PFSK-1 (cell line): ENCODE data around the gene OPCML.

Source experiments
- FOXP2 ChIP-seq: optimal IDR thresholded peaks from 2 replicates; pipeline ENCODE3; 2011; ENCODE audit warnings: borderline replicate concordance, control low read depth, inconsistent platforms; ENCODE audit not compliant: insufficient read depth; ENCODE audit errors: extremely low read length, extremely low read depth
- POLR2AphosphoS5 ChIP-seq: IDR thresholded peaks from 2 replicates; pipeline ENCODE4 v1.6.1; 2012; ENCODE audit warnings: low read depth, mild to moderate bottlenecking, control low read depth, low read length, moderate library complexity
- SIN3A ChIP-seq: IDR thresholded peaks from 2 replicates; pipeline ENCODE4 v1.6.1; 2012; ENCODE audit warnings: mild to moderate bottlenecking, low read length, moderate library complexity, borderline replicate concordance; ENCODE audit not compliant: insufficient read depth
- TAF1 ChIP-seq: IDR thresholded peaks from 2 replicates; pipeline ENCODE4 v1.6.1; 2012; ENCODE audit warnings: low read length, control low read depth, borderline replicate concordance; ENCODE audit not compliant: insufficient read depth
- TF ChIP-seq, protein P1 (sequence below), 2 experiments: IDR thresholded peaks; 2 replicates each; pipeline versions ENCODE4 v1.6.1 to v1.8.0; 2011 to 2012; ENCODE audit warnings: low read depth in 2 of 2, low read length in 2 of 2, control low read depth in 1 of 2, inconsistent platforms in 1 of 2, mild to moderate bottlenecking in 1 of 2, moderate library complexity in 1 of 2; ENCODE audit not compliant: insufficient read depth in 1 of 2

OPCML gene

DNA sequence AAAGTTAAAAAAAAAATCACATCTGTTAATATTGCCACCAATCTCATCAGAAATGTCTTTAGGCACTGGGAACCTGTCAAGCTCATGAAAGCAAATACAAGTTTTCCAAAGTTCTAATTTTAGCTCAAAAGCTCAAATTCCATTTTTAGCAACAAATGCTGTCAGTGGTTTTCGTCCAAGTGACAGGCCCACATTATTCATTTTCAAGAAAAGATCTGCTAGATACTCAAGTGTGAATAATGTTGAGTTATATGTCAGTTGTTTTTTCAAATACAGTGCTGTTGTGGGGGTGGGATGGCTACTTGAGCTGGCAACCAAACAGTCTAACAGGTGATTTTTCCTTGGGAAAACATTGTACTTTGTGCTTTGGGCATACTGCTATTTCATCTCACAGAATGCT is 1072.6 kb downstream of the OPCML start:
- TF ChIP-seq, protein P1, sequence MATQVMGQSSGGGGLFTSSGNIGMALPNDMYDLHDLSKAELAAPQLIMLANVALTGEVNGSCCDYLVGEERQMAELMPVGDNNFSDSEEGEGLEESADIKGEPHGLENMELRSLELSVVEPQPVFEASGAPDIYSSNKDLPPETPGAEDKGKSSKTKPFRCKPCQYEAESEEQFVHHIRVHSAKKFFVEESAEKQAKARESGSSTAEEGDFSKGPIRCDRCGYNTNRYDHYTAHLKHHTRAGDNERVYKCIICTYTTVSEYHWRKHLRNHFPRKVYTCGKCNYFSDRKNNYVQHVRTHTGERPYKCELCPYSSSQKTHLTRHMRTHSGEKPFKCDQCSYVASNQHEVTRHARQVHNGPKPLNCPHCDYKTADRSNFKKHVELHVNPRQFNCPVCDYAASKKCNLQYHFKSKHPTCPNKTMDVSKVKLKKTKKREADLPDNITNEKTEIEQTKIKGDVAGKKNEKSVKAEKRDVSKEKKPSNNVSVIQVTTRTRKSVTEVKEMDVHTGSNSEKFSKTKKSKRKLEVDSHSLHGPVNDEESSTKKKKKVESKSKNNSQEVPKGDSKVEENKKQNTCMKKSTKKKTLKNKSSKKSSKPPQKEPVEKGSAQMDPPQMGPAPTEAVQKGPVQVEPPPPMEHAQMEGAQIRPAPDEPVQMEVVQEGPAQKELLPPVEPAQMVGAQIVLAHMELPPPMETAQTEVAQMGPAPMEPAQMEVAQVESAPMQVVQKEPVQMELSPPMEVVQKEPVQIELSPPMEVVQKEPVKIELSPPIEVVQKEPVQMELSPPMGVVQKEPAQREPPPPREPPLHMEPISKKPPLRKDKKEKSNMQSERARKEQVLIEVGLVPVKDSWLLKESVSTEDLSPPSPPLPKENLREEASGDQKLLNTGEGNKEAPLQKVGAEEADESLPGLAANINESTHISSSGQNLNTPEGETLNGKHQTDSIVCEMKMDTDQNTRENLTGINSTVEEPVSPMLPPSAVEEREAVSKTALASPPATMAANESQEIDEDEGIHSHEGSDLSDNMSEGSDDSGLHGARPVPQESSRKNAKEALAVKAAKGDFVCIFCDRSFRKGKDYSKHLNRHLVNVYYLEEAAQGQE (IDR thresholded peaks at IDR 0.05; ENCODE audit: insufficient read depth in 1 of 2, low read depth in 2 of 2, low read length in 2 of 2), result no peak
- no peak for TF ChIP-seq TAF1
- no peak for TF ChIP-seq SIN3A
- TF ChIP-seq POLR2AphosphoS5, result no peak
- no peak for TF ChIP-seq FOXP2

DNA sequence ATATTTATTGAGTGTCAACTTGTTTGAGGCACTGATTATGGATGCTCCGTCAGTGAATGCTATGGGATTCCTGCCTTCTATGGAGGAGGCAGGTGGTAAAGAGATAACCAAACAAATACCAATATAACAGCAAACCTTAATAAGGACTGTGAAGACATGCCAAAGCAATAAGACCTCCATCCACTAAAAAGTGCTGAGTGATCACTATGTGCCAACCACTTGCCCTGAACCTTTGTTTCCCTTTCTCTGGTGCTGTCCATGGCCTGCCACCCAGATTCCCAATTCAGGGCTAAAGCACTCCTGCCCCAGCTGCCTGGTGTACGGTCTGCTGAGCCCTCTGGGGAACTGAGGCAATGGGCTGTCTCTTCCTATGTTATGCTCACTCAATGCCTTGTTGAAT is 1074.9 kb downstream of the OPCML start:
- TF ChIP-seq POLR2AphosphoS5, result no peak
- no peak for TF ChIP-seq TAF1
- TF ChIP-seq, protein P1 (IDR thresholded peaks at IDR 0.05; ENCODE audit: insufficient read depth in 1 of 2, low read depth in 2 of 2, low read length in 2 of 2), result no peak
- TF ChIP-seq FOXP2, result no peak
- no peak for TF ChIP-seq SIN3A

DNA sequence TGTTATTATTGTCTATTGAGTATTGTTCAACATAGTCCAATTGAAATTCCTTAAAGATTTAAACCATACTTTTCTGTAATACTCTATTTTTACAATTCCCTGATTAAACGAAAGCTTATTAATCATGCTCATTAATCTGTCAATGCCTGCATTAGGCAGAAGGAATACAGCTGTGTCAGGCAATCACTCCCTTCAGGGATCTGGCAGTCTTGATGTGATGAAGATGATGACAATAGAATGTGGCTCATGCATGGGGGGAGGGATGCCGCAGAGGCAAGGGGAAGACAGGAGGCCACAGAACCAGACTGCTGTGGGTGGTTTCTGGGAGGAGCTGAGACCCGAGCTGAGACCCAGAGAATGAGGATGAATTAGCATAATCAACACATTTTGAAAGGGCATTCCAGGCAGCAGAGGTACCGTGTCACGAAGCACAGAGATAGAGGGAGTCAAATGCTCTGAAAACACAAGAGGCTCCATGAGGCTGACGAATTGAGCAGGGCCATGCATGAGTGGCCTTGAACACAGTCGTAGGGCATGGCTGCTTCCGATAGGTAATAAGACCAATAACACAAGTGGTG is 1075.5 kb downstream of the OPCML start:
- TF ChIP-seq FOXP2 (no peak), TAF1 (no peak), SIN3A (no peak), POLR2AphosphoS5 (no peak)
- TF ChIP-seq, protein P1 (IDR thresholded peaks at IDR 0.05; ENCODE audit: insufficient read depth in 1 of 2, low read depth in 2 of 2, low read length in 2 of 2), result no peak

DNA sequence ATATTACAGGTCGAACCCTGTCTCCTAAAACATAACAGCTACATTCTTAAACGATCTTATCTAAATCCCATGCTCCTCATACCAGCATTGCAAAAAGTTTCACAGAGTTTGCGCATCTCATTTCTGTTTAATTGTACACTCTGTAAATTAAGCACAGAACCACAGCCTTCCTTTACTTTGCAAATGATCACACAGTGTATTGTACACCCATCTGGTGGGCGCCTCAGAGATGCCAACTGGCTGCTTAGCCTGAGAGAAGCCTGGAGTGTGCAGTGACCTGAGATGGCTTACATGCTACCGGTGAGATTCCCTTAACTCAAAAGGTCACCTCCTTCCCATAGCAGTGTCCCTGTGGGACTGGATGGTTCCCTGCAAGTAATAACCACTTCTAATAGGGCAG is 1077.3 kb downstream of the OPCML start:
- TF ChIP-seq SIN3A, result no peak
- TF ChIP-seq POLR2AphosphoS5, result no peak
- TF ChIP-seq FOXP2, result no peak
- TF ChIP-seq, protein P1 (IDR thresholded peaks at IDR 0.05; ENCODE audit: insufficient read depth in 1 of 2, low read depth in 2 of 2, low read length in 2 of 2), result no peak
- TF ChIP-seq TAF1, result no peak

DNA sequence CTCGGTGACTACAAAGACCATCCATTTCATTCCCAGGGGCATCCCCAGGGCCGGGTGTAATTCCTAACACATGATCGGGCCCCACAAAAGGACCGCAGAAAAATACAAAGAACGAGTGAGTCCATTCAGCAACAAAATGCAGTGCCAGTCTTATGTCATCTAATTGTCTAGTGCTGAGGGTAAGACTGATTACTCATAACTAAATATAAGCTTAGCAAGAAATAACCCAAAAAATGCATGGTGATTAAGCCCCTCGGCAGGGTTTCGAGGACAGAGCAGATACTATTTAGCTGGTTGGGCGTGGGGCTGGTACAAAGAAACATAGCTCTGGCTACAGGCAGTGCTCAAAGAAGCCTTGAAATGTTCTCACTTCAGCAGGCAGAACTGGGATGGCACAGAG is 1078.9 kb downstream of the OPCML start:
- no peak for TF ChIP-seq FOXP2
- no peak for TF ChIP-seq SIN3A
- TF ChIP-seq, protein P1 (IDR thresholded peaks at IDR 0.05; ENCODE audit: insufficient read depth in 1 of 2, low read depth in 2 of 2, low read length in 2 of 2), result no peak
- no peak for TF ChIP-seq TAF1
- TF ChIP-seq POLR2AphosphoS5, result no peak
